Ishikawa (cell line): Measurements from ENCODE around the gene BFSP2.

ENCODE experiments used
- CEBPB ChIP-seq: IDR thresholded peaks from 2 replicates; pipeline ENCODE4 v1.6.1; 2012
- CREB1 ChIP-seq: IDR thresholded peaks from 2 replicates; pipeline ENCODE4 v1.6.1; 2012; ENCODE audit warnings: low read depth
- EGR1 ChIP-seq: IDR thresholded peaks from 2 replicates; pipeline ENCODE4 v1.6.1; 2012
- EP300 ChIP-seq: IDR thresholded peaks from 2 replicates; pipeline ENCODE4 v1.6.1; 2012; ENCODE audit warnings: borderline replicate concordance
- FOXM1 ChIP-seq: IDR thresholded peaks from 2 replicates; pipeline ENCODE4 v1.6.1; 2012; ENCODE audit warnings: low read depth, borderline replicate concordance
- MAX ChIP-seq: IDR thresholded peaks from 2 replicates; pipeline ENCODE4 v1.6.1; 2012
- NFIC ChIP-seq: IDR thresholded peaks from 2 replicates; pipeline ENCODE4 v1.6.1; 2012
- RAD21 ChIP-seq: IDR thresholded peaks from 2 replicates; pipeline ENCODE4 v1.6.1; 2012; ENCODE audit warnings: low read depth
- REST ChIP-seq: IDR thresholded peaks from 2 replicates; pipeline ENCODE4 v1.6.1; 2012; ENCODE audit warnings: low read depth, mild to moderate bottlenecking
- TAF1 ChIP-seq: IDR thresholded peaks from 2 replicates; pipeline ENCODE4 v1.6.1; 2012; ENCODE audit warnings: low read depth, mild to moderate bottlenecking
- TCF12 ChIP-seq: IDR thresholded peaks from 2 replicates; pipeline ENCODE4 v1.6.1; 2012; ENCODE audit warnings: low read depth
- YY1 ChIP-seq: IDR thresholded peaks from 2 replicates; pipeline ENCODE4 v1.6.1; 2012; ENCODE audit warnings: low read depth
- ZBTB7A ChIP-seq: IDR thresholded peaks from 2 replicates; pipeline ENCODE4 v1.6.1; 2012; ENCODE audit warnings: low read depth

DNA sequence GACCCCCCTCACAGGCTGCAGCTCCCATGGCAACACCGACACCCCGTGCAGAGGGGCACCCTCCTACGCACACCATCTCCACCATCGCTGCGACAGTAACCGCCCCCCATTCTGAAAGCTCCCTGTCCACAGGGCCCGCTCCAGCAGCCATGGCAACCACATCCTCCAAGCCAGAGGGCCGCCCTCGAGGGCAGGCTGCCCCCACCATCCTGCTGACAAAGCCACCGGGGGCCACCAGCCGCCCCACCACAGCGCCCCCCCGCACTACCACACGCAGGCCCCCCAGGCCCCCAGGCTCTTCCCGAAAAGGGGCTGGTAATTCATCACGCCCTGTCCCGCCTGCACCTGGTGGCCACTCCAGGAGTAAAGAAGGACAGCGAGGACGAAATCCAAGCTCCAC, 19.9 kb upstream of the BFSP2 start:
- TF ChIP-seq TCF12 (no peak), REST (no peak), MAX (no peak), RAD21 (no peak), EP300 (no peak), FOXM1 (no peak), YY1 (no peak), NFIC (no peak), CEBPB (no peak), TAF1 (no peak), CREB1 (no peak), ZBTB7A (no peak), EGR1 (no peak)
